GM19324 (cell line): ENCODE results near the gene EDIL3.
A peak's percentile ranks its signal among the peaks of the same experiment; 100 is the strongest.

Experiments used
- ATAC-seq: cut with Tn5 transposase; IDR thresholded peaks from one replicate; pipeline ENCODE4 v1.9.1; 2021; ENCODE audit warnings: mild to moderate bottlenecking, moderate library complexity; ENCODE audit not compliant: unreplicated experiment, low FRiP score

Gene EDIL3

GRCh38 chr5:84272771-84273516, 111.7 kb downstream of the EDIL3 start:
- no peak for ATAC-seq

DNA sequence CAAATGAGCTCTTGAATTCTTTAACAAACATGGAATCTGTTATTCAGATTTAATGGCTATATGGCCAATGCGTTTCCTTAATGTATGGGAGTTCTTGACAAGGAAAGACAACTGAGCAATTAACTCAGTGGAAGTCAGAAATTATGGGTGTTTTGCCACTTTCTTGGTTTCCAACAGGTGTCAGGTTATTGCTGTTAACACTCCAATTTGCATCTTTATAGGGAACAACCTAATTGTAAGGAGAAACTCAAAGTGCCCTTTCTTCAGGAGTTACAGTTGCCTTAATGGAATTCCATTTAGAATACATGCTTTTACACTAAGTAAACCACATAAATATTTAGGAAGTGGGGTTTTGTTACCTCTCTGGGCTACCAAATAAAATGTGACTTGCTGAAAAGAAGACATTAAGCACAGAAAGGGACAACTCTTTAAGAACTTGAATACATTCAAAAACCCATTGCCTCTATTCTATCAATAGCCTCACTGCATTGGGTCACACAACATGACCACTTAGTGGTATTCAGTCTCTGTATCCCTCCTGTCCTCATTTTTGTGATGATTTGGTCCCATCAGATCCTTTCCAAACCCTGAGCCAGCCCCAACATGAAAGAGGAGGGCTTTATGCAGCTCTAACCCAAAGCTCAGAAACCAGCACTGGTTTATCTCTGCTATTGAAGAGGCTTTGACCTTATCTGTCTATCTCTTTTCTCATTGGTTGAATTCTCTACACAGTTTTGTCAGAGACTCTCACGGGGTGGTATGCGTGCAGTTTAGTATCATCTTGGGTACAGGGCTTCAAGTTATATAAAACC, 118.7 kb downstream of the EDIL3 start:
- ATAC-seq = no peak

GRCh38 chr5:84265130-84265529, 119.5 kb downstream of the EDIL3 start:
- ATAC-seq = no peak

- no peak for ATAC-seq
These were observed 123.7 kb downstream of the EDIL3 start for GRCh38 chr5:84260939-84261338.

DNA sequence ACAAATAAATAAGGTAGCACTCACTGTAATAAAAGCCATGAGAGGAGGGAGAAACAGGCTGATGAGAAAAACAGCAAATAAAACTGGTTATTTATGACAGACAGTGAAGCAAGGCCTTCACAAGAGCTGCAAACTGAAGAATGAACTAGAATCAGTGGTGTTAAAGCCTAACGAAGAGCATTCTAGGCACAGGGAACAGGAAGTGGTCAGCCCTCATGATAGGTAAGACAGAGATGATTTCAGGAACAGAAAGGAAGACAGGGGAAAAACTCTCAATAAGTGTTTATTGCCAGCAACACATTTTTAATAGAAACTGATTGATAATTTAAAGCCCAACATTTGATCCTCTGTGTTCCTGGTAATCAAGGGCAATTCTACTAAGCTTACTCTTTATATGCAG, 124.5 kb downstream of the EDIL3 start:
- ATAC-seq = peak; percentile 65

DNA sequence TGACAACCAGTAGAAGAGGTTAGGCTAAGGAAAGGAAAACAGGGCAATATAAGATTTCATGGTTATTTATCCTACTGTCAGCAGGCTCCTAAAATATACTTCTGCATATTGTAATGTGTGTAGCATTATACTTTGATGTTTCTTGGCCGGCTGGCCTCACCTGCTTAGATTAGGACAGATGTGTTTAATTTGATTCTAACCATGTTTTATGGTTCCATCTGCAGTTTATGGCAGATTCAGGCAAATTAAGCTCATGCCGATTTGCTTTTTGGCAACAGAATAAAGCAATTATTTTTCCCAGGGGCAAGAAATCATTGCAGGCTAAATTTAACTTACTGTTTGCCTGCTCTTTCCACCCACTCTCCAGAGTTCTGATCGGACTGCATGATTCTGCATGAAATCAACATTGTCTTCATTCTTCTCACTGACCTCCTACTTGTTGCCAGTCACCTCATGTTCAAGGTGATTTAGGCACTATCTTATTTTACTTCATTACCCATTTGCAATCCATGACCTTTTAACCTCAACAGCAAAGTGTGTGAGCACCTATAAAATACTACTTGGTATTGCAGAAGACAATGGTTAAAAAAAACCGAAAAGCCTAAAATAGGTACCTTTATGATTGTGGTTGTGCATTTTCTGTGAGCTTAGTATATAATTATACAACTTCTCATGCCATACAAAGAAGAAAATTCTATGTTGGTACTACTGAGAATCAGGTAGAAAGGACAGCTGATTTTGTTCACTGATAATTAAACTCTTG, 125.2 kb downstream of the EDIL3 start:
- peak; percentile 1 for ATAC-seq

DNA sequence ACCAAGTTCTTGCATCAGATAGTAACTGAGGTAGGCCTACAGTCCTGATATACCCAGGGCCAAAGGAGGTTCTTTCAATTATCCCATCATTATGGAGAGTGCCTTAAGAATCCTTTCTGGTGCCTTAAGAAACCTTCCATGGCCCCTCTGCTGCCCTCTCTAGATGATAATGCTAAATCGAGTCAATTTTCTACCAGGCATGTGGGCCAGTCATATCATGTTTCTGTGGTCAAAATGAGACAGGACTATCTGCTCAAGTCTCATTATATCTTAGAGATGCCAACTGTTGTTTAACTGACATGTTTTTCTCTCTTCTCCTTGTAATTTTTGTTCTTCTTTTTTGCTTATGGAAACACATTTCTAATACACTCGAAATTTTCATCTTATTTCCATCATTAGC, 127.6 kb downstream of the EDIL3 start:
- no peak for ATAC-seq

DNA sequence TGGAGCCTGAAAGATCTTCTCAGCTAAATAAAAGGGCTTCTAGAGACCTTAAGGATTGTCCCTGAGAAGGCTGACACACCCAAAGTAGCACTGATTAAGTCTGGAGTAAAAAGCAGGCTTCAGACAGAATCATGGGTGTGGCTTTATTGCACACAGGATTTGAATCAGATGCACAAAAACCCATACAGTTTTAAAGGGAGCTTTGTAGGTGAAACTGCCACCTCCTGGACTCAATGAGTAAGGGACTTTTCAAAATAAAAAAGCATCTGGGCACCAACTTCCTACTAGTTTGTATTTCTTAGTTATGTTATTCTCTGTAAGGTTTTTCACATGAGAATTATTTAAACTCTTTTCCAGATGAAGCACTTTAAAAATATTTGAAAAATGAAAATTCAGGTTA, 129.4 kb downstream of the EDIL3 start:
- no peak for ATAC-seq

DNA sequence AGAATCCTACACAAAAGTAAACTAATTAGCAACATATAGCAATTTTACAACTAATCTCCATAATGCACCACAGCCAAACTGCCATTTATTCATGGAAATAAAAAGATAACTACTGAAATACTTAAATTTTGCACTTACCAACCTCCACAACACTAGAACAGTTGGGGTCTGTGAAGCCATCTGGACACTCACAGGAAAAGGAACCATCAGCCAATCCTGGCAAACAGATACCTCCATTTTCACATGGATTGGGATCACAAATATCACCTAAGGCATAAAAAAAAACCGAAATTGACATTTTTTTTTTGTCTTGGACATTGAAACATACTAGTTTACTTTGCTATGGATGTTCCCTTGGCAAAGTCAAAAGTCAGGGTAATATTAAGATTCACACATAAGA, 130.7 kb downstream of the EDIL3 start:
- ATAC-seq = no peak

GRCh38 chr5:84251503-84251902, 133.2 kb downstream of the EDIL3 start:
- ATAC-seq = no peak

GRCh38 chr5:84249918-84250630, 134.6 kb downstream of the EDIL3 start:
- ATAC-seq = no peak

DNA sequence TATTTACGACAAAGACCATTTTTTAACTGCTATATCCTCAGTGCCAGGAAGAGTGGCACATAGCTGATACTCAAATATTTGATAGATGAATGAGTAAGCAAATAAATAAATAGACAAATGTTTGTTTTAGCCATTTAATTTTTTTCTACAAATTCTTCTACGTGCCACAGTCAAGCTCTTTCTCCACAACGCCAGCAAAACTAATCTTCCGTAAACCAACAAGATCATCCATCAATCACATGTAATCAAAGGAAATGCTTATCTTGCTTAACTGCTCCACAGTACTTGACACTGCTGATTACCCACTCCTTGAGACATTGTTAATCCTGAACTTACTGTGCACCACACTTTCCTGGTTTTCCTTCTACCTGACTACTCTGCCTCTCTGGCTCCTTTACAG, 136.7 kb downstream of the EDIL3 start:
- no peak for ATAC-seq

GRCh38 chr5:84242286-84242685, 142.4 kb downstream of the EDIL3 start:
- ATAC-seq = no peak

- no peak for ATAC-seq
These were observed 145.2 kb downstream of the EDIL3 start for GRCh38 chr5:84239494-84239893.

GRCh38 chr5:84237126-84237525, 147.6 kb downstream of the EDIL3 start:
- no peak for ATAC-seq

DNA sequence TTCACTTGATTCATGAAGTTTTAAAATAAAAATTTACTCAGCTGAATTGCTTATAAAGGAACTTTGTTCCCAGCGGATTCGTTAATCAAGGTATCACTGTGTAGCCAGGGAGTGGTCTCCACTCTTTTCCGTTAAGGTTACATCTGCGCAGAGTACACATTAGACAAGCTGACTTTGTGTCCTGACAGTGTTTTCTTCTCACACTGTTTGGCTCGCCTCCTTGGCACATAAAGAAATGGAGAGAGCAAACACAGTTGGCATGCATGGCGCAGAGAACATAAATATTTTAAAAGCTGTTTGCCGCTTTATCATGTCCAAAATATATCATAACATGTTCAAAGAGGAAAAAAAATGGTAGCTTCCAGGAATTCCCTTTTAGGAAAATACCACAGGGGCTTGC, 153.2 kb downstream of the EDIL3 start:
- ATAC-seq = no peak

GRCh38 chr5:84229045-84229444, 155.6 kb downstream of the EDIL3 start:
- ATAC-seq = no peak

DNA sequence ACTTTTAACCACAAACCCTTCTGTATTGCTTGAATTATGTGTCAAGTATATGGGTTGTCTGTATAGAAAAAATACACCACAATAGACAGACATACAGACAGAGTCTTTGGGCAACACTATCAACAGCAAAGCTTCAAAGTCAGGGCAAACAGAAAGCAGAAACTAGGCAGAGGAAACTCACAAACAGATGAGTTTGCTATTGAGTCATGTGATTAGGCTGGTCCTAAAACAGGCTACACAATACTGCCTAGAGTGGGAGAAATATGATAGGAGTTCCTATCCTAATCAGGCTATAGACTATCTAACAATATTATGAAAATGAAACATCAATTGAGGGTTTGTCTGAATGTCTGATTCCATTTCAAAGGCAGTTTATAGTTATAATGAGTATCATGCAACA, 156.4 kb downstream of the EDIL3 start:
- no peak for ATAC-seq

GRCh38 chr5:84227236-84227635, 157.4 kb downstream of the EDIL3 start:
- ATAC-seq = no peak

DNA sequence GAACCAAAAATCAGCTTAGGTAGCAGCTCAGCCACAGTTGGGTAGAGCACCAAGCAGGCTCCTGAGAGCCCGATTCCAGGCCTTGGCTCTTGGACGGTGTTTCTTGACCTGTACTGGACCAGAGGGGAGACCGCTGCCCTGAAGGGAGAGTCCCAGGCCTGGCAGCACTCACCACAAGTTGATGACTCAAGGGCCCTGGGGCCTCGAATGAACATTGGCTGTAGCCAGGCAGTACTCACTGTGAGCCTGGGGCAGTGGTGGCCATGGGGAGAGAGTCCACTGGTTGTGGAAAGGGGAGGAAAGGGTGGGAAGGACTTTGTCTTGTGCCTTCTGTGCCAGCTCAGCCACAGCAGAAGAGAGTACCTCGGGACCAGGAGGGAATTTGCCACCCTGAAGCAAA, 166.1 kb downstream of the EDIL3 start:
- ATAC-seq = no peak

- no peak for ATAC-seq
These were observed 169.2 kb downstream of the EDIL3 start for GRCh38 chr5:84215521-84215920.
